Peyer's patch (tissue), 4 donors: Measurements from ENCODE around the gene OR1K1. TPM values are rescaled to one million over a fixed set of nuclear protein-coding genes. Genes with fewer than 3 reads are reported as not detected.

Experiments
- DNase-seq, 3 donors: peaks; one replicate each; pipeline ENCODE4 v3.0.0-alpha.2; 2017 to 2019
- H3K27ac ChIP-seq, 4 donors: fragments of 200-600 bp; sonication (generic); one replicate each; pipeline ENCODE4 v1.5.1; 2016 to 2019
- H3K27me3 ChIP-seq, 2 donors: fragments of 200-600 bp; sonication (generic); one replicate each; pipeline ENCODE4 v1.5.1; 2019
- H3K36me3 ChIP-seq, 3 donors: fragments of 200-600 bp; sonication (generic); one replicate each; pipeline ENCODE4 v1.5.1; 2016 to 2019
- H3K4me1 ChIP-seq, 4 donors: fragments of 200-600 bp; sonication (generic); one replicate each; pipeline ENCODE4 v1.5.1; 2016 to 2019
- H3K4me3 ChIP-seq, 4 donors: fragments of 200-600 bp; sonication (generic); 1 replicate in 3 of 4; 2 replicates in 1 of 4; pipeline ENCODE4 v1.5.1; 2016 to 2019; ENCODE audit warnings: mild to moderate bottlenecking in 1 of 4
- H3K9me3 ChIP-seq, 4 donors: fragments of 200-600 bp; sonication (generic); one replicate each; pipeline ENCODE4 v1.5.1; 2016 to 2019; ENCODE audit warnings: mild to moderate bottlenecking in 1 of 4
- CTCF ChIP-seq, 6 experiments: fragments of 450-650 bp in 4 of 6; fragments of 200-600 bp in 2 of 6; sonication (generic) in 1 of 6; IDR thresholded peaks; one replicate each; pipeline ENCODE4 v1.5.1; 2017 to 2019; ENCODE audit warnings: antibody characterized with exemption in 6 of 6, mild to moderate bottlenecking in 3 of 6, moderate library complexity in 1 of 6
- POLR2A ChIP-seq, 2 donors: fragments of 450-650 bp; IDR thresholded peaks; one replicate each; pipeline ENCODE4 v1.5.1; 2017; ENCODE audit warnings: antibody characterized with exemption in 2 of 2, mild to moderate bottlenecking in 2 of 2, moderate library complexity in 2 of 2
- total RNA-seq, 4 donors: library from RNA; depleted of rRNA; stranded (reverse); fragments of >200 nt; gene quantifications; one replicate each; pipeline ENCODE4 v1.1.0, GENCODE V29; 2016

Gene OR1K1
- total RNA-seq, 4 donors from 2014 or later, result not detected

- Histone ChIP-seq H3K4me1 (no peaks in the 10 kb centered on the region), H3K27ac (peak overlapping the region in 2 of 4 donors; percentile 32 to 44), H3K9me3 (no peaks in the 10 kb centered on the region), H3K36me3 (peaks cover 0 to 27% (median 0%) of the 10 kb centered on the region in 3 donors), H3K27me3 (no peaks in the 10 kb centered on the region), H3K4me3 (no peak overlapping the region)
- TF ChIP-seq CTCF (IDR thresholded peaks at IDR 0.05), result no peak
- no peak for TF ChIP-seq POLR2A (IDR thresholded peaks at IDR 0.05)
- peak in 2 of 3 donors; percentile 47 to 71 for DNase-seq
These were observed 16.4 kb downstream of the OR1K1 start for GRCh38 chr9:122816163-122816867.

DNA sequence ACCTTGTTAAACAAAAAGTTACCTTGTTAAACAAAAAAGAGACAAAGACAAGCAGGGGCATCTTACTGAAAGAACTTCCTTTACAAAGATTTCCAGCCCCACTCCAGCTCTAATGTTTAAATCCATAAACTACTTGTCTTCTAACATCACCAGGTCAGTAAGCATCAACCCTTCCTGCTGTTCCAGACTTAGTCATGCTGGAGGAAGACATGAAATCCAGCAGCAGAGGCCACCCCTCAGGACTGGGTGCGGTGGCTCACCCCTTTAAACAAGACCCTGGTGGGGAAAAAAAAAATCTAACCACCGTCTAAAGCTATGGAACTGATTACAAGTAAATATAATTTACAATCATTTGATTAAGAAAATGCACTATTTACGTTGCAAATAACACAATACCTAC is 19.4 kb downstream of the OR1K1 start:
- Histone ChIP-seq H3K27ac (peak overlapping the region in 1 of 4 donors; percentile 7), H3K4me1 (peaks cover 0 to 6% (median 0%) of the 10 kb centered on the region in 4 donors), H3K9me3 (no peaks in the 10 kb centered on the region), H3K4me3 (no peak overlapping the region), H3K27me3 (no peaks in the 10 kb centered on the region), H3K36me3 (peaks cover 0 to 49% (median 0%) of the 10 kb centered on the region in 3 donors)
- DNase-seq, result no peak
- TF ChIP-seq CTCF (IDR thresholded peaks at IDR 0.05), result no peak

GRCh38 chr9:122819791-122820489 is 20.0 kb downstream of the OR1K1 start:
- Histone ChIP-seq H3K27ac (peak overlapping the region in 2 of 4 donors; percentile 7 to 17), H3K9me3 (no peaks in the 10 kb centered on the region), H3K4me1 (peaks cover 0 to 6% (median 0%) of the 10 kb centered on the region in 4 donors), H3K4me3 (no peak overlapping the region), H3K36me3 (peaks cover 0 to 50% (median 0%) of the 10 kb centered on the region in 3 donors), H3K27me3 (no peaks in the 10 kb centered on the region)
- TF ChIP-seq CTCF (IDR thresholded peaks at IDR 0.05) (no peak), POLR2A (IDR thresholded peaks at IDR 0.05) (no peak)
- no peak for DNase-seq

DNA sequence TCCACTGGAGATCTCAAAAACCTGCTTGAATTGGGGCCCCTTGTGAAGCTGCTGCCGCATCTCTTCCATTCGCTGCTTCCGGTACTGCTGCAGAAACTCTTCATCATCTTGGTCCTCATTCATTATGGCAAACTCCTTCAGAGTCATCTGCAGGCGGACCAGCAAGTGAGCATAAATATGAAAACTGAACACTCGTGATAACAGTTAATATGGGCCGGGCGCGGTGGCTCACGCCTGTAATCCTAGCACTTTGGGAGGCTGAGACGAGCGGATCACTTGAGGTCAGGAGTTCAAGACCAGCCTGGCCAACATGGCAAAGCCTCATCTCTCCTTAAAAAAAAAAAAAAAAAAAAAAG is 20.5 kb downstream of the OR1K1 start:
- TF ChIP-seq POLR2A (IDR thresholded peaks at IDR 0.05), result no peak
- no peak for TF ChIP-seq CTCF (IDR thresholded peaks at IDR 0.05)
- no peak overlapping the region for H3K4me3 ChIP-seq
- peak overlapping the region in 1 of 4 donors; percentile 17 for H3K27ac ChIP-seq
- DNase-seq, result no peak
- peaks cover 0 to 50% (median 0%) of the 10 kb centered on the region in 3 donors for H3K36me3 ChIP-seq
- H3K27me3 ChIP-seq, result no peaks in the 10 kb centered on the region
- H3K9me3 ChIP-seq, result no peaks in the 10 kb centered on the region
- peaks cover 0 to 6% (median 0%) of the 10 kb centered on the region in 4 donors for H3K4me1 ChIP-seq

- TF ChIP-seq CTCF (IDR thresholded peaks at IDR 0.05), result no peak
- no peak for TF ChIP-seq POLR2A (IDR thresholded peaks at IDR 0.05)
- H3K27me3 ChIP-seq, result no peaks in the 10 kb centered on the region
- peak in 1 of 3 donors; percentile 65 for DNase-seq
- H3K4me1 ChIP-seq, result peaks cover 0 to 15% (median 0%) of the 10 kb centered on the region in 4 donors
- H3K9me3 ChIP-seq, result no peaks in the 10 kb centered on the region
- peaks cover 0 to 50% (median 0%) of the 10 kb centered on the region in 3 donors for H3K36me3 ChIP-seq
- H3K27ac ChIP-seq, result peak overlapping the region in 2 of 4 donors; percentile 32 to 63
- H3K4me3 ChIP-seq, result no peak overlapping the region
These were observed 21.5 kb downstream of the OR1K1 start for GRCh38 chr9:122821278-122821943.
